ENCODE data around the gene PCNX2.

Gene PCNX2

DNA sequence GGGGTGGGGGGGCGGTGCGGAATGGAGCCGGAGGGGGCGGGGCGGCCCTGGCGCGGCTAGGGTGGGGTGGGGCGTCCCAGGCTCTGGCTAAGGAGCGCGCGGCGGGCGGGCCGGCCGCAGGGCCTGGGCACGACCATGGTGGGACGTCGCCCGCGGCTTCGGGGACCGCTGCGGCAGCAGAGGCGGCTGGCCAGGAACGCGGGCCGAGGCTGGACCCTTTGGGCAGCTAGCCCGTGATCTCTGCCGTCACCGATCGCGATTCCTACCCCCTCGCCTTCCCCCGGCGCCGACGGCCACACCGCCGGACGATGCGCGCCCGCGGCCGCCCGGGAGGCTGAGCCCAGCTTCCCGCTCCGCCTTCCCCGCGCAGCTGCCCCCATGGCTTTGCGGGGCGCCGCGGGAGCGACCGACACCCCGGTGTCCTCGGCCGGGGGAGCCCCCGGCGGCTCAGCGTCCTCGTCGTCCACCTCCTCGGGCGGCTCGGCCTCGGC, 32.2 kb upstream of the PCNX2 start, which contains the start of gene MAP3K21:
Gene MAP3K21 (plus strand): TSS at position 74 of the 491 bp plus-strand sequence. CDS start 305 bp downstream, at position 379.
- H3K27ac ChIP-seq: peak within 1 kb of the TSS; percentile 53
- no peak for TF ChIP-seq ZFX (IDR thresholded peaks at IDR 0.05; ENCODE audit: borderline replicate concordance)
- TF ChIP-seq, protein P1, sequence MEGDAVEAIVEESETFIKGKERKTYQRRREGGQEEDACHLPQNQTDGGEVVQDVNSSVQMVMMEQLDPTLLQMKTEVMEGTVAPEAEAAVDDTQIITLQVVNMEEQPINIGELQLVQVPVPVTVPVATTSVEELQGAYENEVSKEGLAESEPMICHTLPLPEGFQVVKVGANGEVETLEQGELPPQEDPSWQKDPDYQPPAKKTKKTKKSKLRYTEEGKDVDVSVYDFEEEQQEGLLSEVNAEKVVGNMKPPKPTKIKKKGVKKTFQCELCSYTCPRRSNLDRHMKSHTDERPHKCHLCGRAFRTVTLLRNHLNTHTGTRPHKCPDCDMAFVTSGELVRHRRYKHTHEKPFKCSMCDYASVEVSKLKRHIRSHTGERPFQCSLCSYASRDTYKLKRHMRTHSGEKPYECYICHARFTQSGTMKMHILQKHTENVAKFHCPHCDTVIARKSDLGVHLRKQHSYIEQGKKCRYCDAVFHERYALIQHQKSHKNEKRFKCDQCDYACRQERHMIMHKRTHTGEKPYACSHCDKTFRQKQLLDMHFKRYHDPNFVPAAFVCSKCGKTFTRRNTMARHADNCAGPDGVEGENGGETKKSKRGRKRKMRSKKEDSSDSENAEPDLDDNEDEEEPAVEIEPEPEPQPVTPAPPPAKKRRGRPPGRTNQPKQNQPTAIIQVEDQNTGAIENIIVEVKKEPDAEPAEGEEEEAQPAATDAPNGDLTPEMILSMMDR (IDR thresholded peaks at IDR 0.05): no peak

DNA sequence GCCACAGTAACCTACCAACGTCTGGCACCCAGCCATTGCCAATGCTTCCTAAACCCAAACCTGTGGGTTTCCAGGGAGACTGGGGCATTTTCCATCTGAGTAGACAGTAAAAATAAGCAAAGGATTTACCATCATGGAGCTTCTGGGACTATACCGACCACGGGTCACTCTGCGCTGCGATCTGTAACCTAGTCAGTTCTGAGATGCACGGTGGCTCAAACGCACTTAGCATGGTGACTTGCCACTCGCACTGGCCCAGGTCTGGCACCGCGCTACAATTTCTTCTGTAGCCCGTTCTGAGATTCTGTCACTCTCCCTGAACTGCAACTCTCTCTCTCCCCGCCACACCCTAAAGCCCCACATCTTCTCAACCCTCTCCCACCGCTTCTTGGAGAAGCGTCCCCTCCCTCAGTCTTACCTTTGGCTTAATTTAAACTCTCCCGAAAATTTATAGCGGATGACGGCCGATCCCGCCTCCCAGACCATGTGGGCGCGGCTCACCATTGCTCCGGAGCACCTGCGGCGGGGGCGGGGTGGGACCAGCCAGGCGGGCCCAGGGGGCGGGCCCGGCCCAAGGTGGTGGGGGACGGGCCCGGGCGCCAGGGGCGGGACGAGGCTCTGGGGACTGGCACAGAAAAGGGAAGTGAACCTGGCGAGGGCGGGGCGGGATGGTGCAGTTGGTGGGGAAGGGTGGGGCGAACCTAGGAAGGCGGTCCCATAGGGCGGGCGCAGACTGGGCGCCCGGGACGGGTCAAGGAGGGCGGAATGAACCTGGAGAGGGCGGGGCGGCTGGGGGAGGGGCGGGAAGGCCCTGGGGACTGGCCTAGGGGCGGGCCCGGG, 31.5 kb upstream of the PCNX2 start:
- H3K27ac ChIP-seq: peak overlapping the region; percentile 22; the same call in 1 of the 2 replicates
- TF ChIP-seq, protein P1 (IDR thresholded peaks at IDR 0.05): no peak
- no peak for TF ChIP-seq ZFX (IDR thresholded peaks at IDR 0.05; ENCODE audit: borderline replicate concordance)

DNA sequence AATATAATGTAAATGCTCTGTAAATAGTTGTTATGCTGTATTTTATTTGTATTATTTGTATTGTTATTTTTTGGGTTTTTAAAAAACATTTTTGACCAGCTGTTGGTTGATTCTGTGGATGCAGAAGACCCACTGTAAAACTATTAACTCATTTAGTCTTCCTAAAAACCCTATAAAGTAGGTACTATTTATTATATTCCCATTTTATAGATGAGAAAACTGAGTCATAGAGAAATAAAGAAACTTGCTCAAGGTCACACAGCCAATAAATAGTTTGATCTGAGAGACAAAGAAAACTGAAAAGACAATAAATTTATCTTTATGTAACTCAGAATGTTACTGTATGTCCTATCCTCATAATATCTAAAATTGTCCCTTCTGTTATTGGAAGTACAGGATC, 30.8 kb upstream of the PCNX2 start:
- TF ChIP-seq, protein P1 (IDR thresholded peaks at IDR 0.05): no peak
- TF ChIP-seq ZFX (IDR thresholded peaks at IDR 0.05; ENCODE audit: borderline replicate concordance): no peak
- H3K27ac ChIP-seq: peak overlapping the region; percentile 22; the same call in 1 of the 2 replicates

DNA sequence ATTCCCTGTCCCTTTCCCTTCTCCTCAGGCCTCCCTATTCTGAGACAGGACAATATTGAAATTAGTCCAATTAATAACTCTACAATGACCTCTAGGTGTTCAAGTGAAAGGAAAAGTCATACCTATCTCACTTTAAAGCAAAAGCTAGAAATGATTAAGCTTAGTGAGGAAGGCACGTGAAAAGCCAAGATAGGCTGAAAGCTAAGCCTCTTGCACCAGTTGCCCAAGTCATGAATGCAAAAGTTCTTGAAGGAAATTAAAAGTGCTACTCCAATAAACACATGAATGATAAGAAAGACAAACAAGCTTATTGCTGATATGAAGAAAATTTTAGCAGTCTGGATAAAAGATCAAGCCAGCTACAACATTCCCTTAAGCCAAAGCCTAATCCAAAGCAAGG, 28.2 kb upstream of the PCNX2 start:
- no peak for TF ChIP-seq ZFX (IDR thresholded peaks at IDR 0.05; ENCODE audit: borderline replicate concordance)
- TF ChIP-seq, protein P1 (IDR thresholded peaks at IDR 0.05): no peak
- no peak overlapping the region for H3K27ac ChIP-seq

DNA sequence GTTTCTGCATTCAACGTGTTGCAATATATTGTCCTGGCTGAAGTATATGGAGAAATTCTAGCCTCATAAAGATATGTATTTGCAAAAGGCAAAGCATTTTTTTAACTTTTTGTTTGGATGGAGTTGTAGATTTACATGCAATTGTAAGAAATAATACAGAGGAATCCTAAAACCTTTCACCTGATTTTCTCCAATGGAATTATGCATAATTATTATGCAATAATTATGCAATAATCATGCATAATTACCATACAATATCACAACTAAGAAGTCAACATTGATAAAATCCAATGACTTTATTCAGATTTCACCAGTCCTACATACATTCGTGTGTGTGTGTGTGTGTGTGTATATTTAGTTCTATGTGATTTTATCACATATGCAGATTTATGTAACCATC, 24.5 kb upstream of the PCNX2 start:
- H3K27ac ChIP-seq: no peak overlapping the region
- TF ChIP-seq, protein P1 (IDR thresholded peaks at IDR 0.05): no peak
- TF ChIP-seq ZFX (IDR thresholded peaks at IDR 0.05; ENCODE audit: borderline replicate concordance): no peak

DNA sequence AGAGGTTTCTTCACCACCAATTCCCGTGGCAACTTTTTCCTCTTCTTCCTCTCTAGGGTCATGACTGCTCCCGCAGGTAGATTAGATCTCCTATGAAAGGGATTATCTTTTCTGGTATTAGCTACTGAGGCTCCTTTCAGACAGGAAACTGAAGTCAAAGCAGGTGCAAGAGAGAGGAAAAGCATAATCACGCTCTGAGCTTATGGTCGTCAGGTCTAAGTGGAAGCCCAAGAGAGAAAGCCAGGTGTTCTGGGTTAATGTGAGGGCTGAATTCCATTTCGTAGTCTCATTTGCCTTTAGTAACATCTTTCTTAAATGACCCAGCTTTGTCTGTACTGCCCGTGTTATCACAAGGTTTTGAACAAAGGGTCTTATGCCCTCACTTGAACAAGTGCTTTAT, 23.7 kb upstream of the PCNX2 start:
- TF ChIP-seq ZFX (IDR thresholded peaks at IDR 0.05; ENCODE audit: borderline replicate concordance): no peak
- TF ChIP-seq, protein P1 (IDR thresholded peaks at IDR 0.05): no peak
- no peak overlapping the region for H3K27ac ChIP-seq

DNA sequence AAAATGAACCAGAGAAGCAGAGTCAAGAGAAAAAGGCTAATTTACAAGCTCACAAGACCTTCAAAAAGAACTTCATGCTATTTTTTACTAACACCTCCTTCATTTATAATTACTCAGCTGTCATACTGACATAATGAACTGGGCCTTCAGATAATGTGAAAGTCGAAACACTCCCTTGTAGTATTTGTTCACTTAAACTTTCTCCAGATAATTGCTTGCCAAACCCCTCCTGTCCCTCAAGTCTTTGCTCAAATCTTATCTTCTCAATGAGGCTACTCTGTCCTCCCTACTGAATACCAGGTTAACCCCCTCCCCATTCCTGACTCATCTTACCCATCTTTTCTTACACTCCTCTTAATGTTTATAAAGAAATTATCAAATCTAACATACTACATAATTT, 20.9 kb upstream of the PCNX2 start:
- TF ChIP-seq ZFX (IDR thresholded peaks at IDR 0.05; ENCODE audit: borderline replicate concordance): no peak
- TF ChIP-seq, protein P1 (IDR thresholded peaks at IDR 0.05): no peak
- H3K27ac ChIP-seq: no peak overlapping the region

Data from 22Rv1 (cell line).